Panc1 (cell line): ENCODE data around the gene GRIN2B. TPM values are rescaled to one million over a fixed set of nuclear protein-coding genes. Genes with fewer than 3 reads are reported as not detected.

Experiments used
- ATAC-seq: fragments of 200-7000 bp; cut with Tn5 transposase; 2 replicates; pipeline ENCODE4 v1.9.1; 2020; ENCODE audit warnings: mild to moderate bottlenecking, moderate library complexity
- Bru-seq: library from RNA; stranded (reverse); fragments of 400-500 nt; gene quantifications from one replicate; lab custom pipeline; 2021; lab: Mats Ljungman, UMichigan
- BruChase-seq, 2 experiments: library from RNA; stranded (reverse); fragments of 400-500 nt; gene quantifications; one replicate each; lab custom pipeline; 2021; lab: Mats Ljungman, UMichigan
- BruUV-seq: library from RNA; stranded (reverse); fragments of 400-500 nt; replicated peaks from 2 replicates; lab custom pipeline; 2021; lab: Mats Ljungman, UMichigan
- CTCF ChIA-PET: fragments of 300-600 bp; sonication (Branson Sonifier 250); formaldehyde crosslinking; loops from one replicate; lab custom pipeline; 2022; ENCODE audit warnings: antibody characterized with exemption; lab: Charles Lee
- POLR2A ChIA-PET: fragments of 300-600 bp; sonication (Branson Sonifier 250); formaldehyde crosslinking; loops from one replicate; lab custom pipeline; 2022; ENCODE audit warnings: antibody characterized with exemption; lab: Charles Lee
- DNase-seq: peaks from one replicate; pipeline ENCODE4 v3.0.0-alpha.2; 2010; ENCODE audit warnings: low read depth, low spot score
- H3K27ac ChIP-seq: 2 replicates; pipeline ENCODE4 v1.5.1; 2011; ENCODE audit warnings: mild to moderate bottlenecking, low read length, inconsistent platforms
- H3K27me3 ChIP-seq: fragments of 200-500 bp; sonication (Bioruptor generic); 2 replicates; pipeline ENCODE4 v1.6.0; 2014; ENCODE audit warnings: low read length, inconsistent platforms; ENCODE audit not compliant: control insufficient read depth, insufficient read depth
- H3K36me3 ChIP-seq: fragments of 200-500 bp; sonication (Bioruptor generic); 2 replicates; pipeline ENCODE4 v1.5.1; 2014; ENCODE audit warnings: inconsistent platforms, mild to moderate bottlenecking, low read length, moderate library complexity; ENCODE audit not compliant: control insufficient read depth, insufficient read depth
- H3K4me1 ChIP-seq: 2 replicates; pipeline ENCODE4 v1.5.1; 2011; ENCODE audit warnings: inconsistent platforms, mild to moderate bottlenecking, low read length, moderate library complexity; ENCODE audit not compliant: control insufficient read depth, insufficient read depth
- H3K4me3 ChIP-seq, 2 experiments: 2 replicates each; pipeline ENCODE4 v1.5.1; 2011 to 2012; ENCODE audit warnings: low read depth in 2 of 2, low read length in 2 of 2, mild to moderate bottlenecking in 2 of 2, inconsistent platforms in 1 of 2, moderate library complexity in 1 of 2
- H3K9me3 ChIP-seq: fragments of 200-500 bp; sonication (Bioruptor generic); 2 replicates; pipeline ENCODE4 v1.5.1; 2014; ENCODE audit warnings: low read depth, mild to moderate bottlenecking, inconsistent platforms, low read length, moderate library complexity; ENCODE audit not compliant: control insufficient read depth, insufficient read depth
- CTCF ChIP-seq: fragments of 450-650 bp; IDR thresholded peaks from 2 replicates; pipeline ENCODE4 v1.5.1; 2017; ENCODE audit warnings: mild to moderate bottlenecking
- POLR2AphosphoS5 ChIP-seq: IDR thresholded peaks from 2 replicates; pipeline ENCODE4 v1.6.1; 2012; ENCODE audit warnings: mild to moderate bottlenecking, low read depth, low read length, moderate library complexity
- REST ChIP-seq, 2 experiments: IDR thresholded peaks; 2 replicates each; pipeline ENCODE4 v1.6.1; 2011 to 2012; ENCODE audit warnings: low read depth in 2 of 2, control low read depth in 1 of 2, low read length in 1 of 2, mild to moderate bottlenecking in 1 of 2, moderate library complexity in 1 of 2; ENCODE audit not compliant: insufficient read depth in 1 of 2
- SIN3A ChIP-seq: IDR thresholded peaks from 2 replicates; pipeline ENCODE4 v1.6.1; 2012; ENCODE audit warnings: low read depth, mild to moderate bottlenecking, low read length, moderate library complexity, borderline replicate concordance; ENCODE audit not compliant: insufficient read depth
- TCF7L2 ChIP-seq: IDR thresholded peaks from 2 replicates; pipeline ENCODE4 v1.6.1; 2011; ENCODE audit warnings: mild to moderate bottlenecking, low read depth, low read length, inconsistent platforms
- in situ Hi-C: cut with HindIII; loops from 2 replicates; pipeline ENCODE4 v1.10.0; 2016; ENCODE audit warnings: low sequenced_read_pairs, low pct_unique_long_range_greater_than_20kb
- intact Hi-C: fragments of 100-400 bp; cut with micrococcal nuclease; formaldehyde crosslinking; loops from one replicate; pipeline ENCODE4 v1.10.0; 2022; ENCODE audit not compliant: unreplicated experiment
- long read RNA-seq: library from polyadenylated mRNA; unstranded; transcript quantifications from one replicate; pipeline ENCODE4 v2.0.0, GENCODE V29; 2021; ENCODE audit not compliant: unreplicated experiment
- polyA plus RNA-seq: library from polyadenylated mRNA; unstranded; fragments of >200 nt; gene quantifications from one replicate; pipeline ENCODE4 v1.2.1, GENCODE V29; 2012; ENCODE audit warnings: missing spikeins; ENCODE audit not compliant: insufficient read length
- total RNA-seq: library from RNA; stranded (reverse); gene quantifications from one replicate; pipeline ENCODE4 v1.2.1, GENCODE V29; 2021; ENCODE audit not compliant: unreplicated experiment

GRIN2B gene
- total RNA-seq, result not detected
- not detected for polyA plus RNA-seq
- Bru-seq, nascent RNA, result percentile 0 among the genes with signal in this experiment
- percentile 0 among the genes with signal in this experiment for BruChase-seq, experiment 1, labeled RNA remaining after a 2-hour chase
- percentile 0 among the genes with signal in this experiment for BruChase-seq, experiment 2, labeled RNA remaining after a 6-hour chase
- long read RNA-seq, result 0 reads

DNA sequence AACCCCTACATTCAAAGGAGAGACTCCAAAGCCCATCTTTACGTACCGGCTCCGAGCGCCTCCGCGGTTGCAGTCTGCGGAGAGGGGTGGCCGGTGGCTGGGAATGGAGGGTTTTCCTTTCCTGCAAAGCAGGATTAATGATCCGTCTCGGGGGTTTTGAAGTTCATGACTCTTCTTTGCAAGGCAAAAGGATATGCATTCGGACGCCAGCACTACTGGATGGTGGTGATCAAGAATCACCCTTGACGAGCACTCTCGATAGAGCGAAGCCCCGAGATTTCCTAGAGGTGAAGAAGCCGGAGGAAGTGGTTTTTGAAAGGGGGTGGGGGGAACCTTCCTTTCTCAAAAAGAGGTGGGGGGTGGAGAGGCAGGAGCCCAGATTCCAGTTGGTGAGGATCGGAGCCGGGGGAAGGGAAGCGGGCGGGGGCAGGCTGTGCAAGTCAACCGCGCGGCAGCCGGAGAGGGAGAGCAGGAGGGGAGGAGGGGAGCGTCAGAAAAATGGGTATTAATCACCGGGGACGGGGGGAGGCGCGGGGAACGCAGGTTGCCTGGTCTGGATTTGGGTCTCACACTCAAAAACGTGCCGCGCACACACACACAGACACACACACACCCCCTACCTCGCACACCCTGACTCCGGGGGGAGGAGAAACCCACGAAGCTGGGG lies at the start of gene GRIN2B:
GRIN2B (minus strand) TSS at position 307 of the 667 bp plus-strand sequence. CDS start 115,394 bp downstream, outside the sequence.
- intact Hi-C loops, result no loop called here
- CTCF ChIA-PET, result no interaction called here
- ATAC-seq, result no peak

More for the DNA sequence above, at the start of gene GRIN2B:
- no TSS peak for BruUV-seq
- H3K9me3 ChIP-seq, result no peaks in the 10 kb centered on the region
- H3K27me3 ChIP-seq, result peaks cover 7% of the 10 kb centered on the region; the same call in 1 of the 2 replicates
- peaks cover 3% of the 10 kb centered on the region; the same call in 1 of the 2 replicates for H3K36me3 ChIP-seq
- no peak for DNase-seq
- no peak within 1 kb of the TSS for H3K4me3 ChIP-seq
- H3K4me1 ChIP-seq, result no peaks in the 10 kb centered on the region
- POLR2A ChIA-PET, result no interaction called here
- TF ChIP-seq CTCF, result no peak
- TF ChIP-seq REST (IDR thresholded peaks at IDR 0.05; ENCODE audit: insufficient read depth in 1 of 2, low read depth in 2 of 2, low read length in 1 of 2), result no peak
- no peak for TF ChIP-seq SIN3A
- no peak for TF ChIP-seq POLR2AphosphoS5
- TF ChIP-seq TCF7L2, result no peak
- H3K27ac ChIP-seq, result no peak within 1 kb of the TSS
- in situ Hi-C loops, result no loop called here
